NCI-H2029 treated with DMSO at 0.1 percent for 48 hours (cell line): Measurements from ENCODE around the gene DOP1B.
"Not testable (repeated sequence)": the region's sequence is repeated elsewhere in the genome, so short reads cannot be mapped to it uniquely, and the experiment has no call there.

Source experiments
- DNase-seq: peaks from one replicate; lab custom pipeline; 2025; lab: John Stamatoyannopoulos, UW

The DOP1B gene

GRCh38 chr21:36171336-36171735 is 14.7 kb downstream of the DOP1B start:
- no peak for DNase-seq

DNA sequence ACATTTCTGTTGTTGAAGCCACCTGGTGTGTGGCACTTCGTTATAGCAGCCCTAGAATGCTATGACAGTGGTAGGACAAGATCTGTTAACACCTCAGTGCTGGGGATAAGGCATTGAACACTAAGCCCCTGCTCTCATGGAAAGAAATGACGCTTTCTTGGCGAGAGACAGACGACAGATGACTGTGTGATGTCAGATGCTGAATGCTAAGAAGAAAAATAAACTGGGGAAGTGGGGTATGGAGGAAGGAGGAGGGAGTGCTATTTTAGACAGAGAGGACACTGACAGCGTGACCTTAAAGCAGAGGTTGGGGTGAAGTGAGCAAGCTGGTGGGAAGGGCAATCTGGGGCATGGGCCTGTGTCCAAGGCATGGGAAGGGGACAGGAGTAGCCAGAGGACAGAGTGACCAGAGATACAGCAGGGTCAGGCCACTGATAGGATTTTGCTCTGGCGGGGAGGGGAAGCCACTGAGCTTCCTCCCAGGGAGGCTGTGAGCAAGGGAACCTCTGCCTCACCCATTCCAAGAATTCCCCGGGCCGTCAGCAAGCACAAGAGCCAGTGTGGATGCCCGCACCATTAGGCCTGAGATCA is 15.2 kb downstream of the DOP1B start:
- DNase-seq, result no peak

DNA sequence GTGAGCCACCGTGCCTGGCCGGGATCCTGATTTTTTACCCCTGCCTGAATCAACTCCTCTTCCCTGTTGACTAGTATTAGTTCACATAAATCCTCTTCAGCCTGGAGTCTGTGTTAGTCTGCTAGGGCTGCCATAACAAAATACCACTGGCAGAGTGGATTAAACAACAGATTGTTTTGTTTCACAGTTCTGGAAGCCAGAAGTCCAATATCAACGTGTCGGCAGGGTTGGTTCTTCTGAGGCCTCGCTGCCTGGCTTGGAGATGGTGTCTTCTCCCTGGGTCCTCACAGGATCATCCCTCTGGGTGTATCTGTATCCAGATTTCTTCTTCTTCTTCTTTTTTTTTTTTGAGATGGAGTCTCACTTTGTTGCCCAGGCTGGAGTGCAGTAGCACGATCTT is 18.2 kb downstream of the DOP1B start:
- no peak for DNase-seq

GRCh38 chr21:36175771-36176565 is 19.3 kb downstream of the DOP1B start:
- no peak for DNase-seq

GRCh38 chr21:36178349-36178748 is 21.7 kb downstream of the DOP1B start:
- no peak for DNase-seq

- no peak for DNase-seq
Observed at GRCh38 chr21:36179145-36179544, 22.5 kb downstream of the DOP1B start.

DNA sequence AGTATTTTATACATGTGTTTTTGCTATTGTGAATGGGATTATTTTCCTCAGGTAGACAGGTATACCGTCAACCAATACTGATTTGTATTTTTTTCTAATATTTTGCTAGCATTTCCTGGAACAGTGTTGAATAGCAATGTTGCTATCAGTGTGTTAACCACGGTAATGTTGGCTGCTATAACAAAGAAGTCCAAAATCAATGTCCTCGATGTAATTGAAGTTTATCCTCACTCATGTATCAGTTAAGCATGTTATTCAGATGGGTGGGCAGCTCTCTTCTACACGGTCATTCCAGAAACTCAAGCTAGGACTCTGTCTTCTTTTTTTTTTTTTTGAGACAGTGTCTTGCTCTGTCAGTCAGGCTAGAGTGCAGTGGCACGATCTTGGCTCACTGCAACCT is 24.3 kb downstream of the DOP1B start:
- DNase-seq, result no peak

DNA sequence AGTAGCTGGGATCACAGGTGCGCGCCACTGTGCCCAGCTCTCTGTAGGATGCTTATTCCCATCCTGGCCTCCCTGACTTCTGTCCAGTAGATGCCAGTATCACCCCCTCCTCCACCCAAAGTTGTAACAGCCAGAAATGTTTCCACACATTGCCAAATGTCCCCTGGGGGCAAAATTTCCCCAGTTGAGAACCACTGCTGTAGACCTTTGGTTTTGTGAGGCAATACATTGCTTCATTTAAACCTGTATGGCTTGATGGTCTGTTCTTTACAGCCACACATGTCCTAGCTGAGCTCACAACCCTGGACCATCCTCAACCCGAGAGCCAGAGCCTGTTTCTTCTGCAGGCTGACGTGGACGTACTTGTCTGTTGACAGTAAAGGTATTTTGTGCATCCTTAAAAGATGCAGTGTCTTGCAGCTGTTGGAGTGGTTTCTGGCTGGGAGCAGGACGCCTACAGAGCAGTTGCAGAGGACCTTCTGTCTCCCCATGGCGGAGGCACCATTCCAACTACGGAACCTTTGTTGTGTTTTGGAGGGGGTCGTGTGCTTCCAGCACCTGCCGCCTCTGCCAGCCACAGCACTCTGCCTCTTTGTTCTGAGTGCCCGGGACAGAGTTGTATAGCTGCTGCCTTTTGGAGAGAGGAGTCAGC is 26.6 kb downstream of the DOP1B start:
- no peak for DNase-seq

GRCh38 chr21:36184545-36184944 is 27.9 kb downstream of the DOP1B start:
- DNase-seq, result no peak

GRCh38 chr21:36185523-36185922 is 28.9 kb downstream of the DOP1B start:
- DNase-seq, result no peak

DNA sequence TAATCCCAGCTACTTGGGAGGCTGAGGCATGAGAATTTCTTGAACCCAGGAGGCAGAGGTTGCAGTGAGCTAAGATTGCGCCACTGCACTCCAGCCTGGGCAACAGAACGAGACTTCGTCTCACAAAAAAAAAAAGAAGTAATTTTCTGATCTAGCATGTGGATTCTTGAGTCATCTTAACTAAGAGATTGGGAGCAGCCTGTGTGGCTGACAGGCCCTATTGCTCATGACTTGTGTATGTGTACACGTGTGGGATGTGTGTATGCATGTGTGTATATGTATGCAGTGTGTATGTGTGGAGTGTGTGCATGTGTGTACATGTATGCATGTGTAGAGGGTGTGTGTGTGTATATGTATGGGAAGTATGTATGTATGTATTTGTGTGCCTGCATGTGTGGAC is 29.5 kb downstream of the DOP1B start:
- no peak for DNase-seq

DNA sequence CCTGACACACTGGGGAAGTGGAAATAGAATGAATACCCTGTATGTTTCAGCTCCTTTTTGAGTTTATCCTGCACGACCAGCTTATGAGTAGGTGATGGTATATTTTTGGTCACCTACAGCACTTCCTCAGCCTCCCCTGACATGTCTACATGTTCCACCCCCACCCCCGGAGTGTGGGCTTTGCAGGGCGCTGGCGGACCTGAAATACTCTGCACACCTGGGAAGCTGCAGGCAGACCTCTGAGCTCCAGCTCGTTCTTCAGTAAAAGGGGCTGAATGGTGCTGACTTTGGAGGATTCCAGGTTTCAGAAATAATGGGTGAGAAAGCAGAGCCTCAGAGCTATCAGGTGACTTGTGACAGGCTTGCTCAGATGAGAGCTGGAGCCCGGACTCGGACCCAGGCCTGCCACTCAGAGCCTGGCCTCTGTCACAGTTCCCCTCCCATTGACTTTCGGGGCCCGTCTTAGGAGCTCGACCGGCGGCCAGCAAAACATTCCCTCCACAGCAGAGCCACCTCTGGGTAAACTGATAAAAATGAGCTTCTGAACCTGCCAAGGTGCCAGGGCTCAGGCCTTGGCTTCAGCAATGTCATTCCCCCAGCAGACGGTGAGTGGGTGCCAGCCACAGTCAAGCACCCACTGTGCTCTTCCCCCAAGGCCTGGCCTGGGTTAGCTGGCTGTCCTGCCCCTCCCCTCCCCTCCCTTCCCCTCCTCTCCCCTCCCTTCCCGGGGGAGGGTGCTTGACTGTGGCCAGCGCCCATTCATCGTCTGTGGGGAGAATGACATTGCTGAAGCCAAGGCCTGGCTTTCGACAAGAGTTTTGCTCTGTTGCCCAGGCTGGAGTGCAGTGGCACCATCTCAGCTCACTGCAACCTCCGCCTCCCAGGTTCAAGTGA is 30.1 kb downstream of the DOP1B start:
- DNase-seq, result peak; percentile 33

DNA sequence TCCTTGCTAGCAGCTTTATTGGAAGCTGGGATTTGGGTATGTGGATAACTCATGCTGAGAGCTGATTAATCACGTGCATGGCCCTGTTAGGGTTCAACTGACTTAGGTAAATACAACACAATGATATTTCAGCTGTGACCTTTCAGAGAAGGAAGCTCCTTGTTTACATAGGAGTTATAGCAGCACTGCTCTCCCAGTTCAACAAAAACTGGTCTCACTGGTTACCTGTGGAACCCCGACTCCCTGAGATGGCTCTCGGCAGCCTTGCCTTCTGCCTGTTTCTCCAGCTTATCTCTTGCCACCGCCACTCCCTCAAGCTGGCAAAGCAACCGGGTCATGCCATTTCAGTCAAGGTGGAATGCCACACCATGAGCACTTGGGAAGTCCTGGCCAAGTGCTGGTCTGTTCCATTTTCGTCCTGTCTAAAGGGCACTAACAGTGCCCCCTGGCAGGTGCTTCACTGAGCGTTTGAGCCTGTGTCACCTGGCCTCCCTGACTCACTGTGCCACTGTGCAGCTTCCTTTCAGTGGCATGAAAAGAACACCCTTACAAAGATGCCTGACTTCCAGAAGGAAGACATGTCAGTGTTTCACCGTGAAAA is 31.6 kb downstream of the DOP1B start:
- DNase-seq, result peak; percentile 97

DNA sequence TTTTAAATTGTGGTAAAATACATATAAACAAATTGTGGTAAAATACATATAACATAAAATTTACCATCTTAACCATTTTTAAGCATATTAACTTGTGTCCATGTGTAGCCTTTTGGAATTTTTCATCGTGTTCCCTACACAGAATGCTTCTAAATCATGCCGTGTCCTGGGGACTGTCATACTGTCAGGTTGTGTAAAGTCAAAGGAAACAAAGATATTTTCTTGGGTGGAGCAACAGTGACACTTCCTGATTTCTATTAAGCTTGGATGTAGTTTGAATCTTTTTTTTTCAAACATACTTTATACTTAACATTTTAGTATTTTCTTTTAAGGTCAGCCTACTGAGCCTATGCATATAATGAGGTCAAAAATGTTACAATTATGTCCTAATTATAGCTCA is 32.3 kb downstream of the DOP1B start:
- DNase-seq, result no peak

DNA sequence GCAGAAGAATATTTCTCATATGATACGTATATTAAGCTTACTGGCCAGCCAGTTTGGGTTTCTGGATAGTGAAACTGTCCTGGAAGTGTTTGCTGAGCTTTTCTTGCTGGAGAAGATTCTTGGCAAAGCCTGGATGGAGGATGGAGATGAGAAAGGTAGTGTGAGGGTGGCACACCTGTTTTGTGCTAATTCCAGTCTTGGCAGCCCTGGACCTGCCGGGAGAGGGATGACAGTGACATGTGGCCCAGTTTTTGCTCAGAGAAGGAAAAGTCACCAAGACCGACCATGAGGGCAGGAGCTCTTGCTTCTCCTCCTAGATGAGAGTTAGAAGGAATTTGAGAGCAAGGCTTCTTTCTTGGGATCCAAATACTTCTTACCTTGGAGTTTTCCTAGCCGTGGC is 34.1 kb downstream of the DOP1B start:
- no peak for DNase-seq

GRCh38 chr21:36193200-36193599 is 36.6 kb downstream of the DOP1B start:
- no peak for DNase-seq

DNA sequence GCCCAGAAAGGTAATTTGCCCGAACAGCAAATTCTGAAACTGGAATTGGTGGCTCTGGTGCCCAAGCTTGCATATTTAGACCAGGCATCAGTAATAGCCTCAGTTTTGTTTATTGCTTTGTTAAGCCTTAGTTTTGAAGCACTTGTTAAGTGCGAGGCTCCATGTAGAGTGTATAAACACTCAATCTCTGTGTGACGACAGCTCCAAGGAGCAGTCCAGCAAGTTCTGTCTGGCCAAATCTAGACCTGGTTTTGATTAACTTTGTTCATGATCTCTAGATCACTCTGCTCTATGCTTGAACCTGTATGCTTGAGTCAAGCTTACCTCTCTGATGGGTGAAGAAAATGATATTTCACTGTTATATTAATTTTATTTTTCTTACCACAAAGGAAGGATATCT is 37.4 kb downstream of the DOP1B start:
- DNase-seq, result peak; percentile 44

DNA sequence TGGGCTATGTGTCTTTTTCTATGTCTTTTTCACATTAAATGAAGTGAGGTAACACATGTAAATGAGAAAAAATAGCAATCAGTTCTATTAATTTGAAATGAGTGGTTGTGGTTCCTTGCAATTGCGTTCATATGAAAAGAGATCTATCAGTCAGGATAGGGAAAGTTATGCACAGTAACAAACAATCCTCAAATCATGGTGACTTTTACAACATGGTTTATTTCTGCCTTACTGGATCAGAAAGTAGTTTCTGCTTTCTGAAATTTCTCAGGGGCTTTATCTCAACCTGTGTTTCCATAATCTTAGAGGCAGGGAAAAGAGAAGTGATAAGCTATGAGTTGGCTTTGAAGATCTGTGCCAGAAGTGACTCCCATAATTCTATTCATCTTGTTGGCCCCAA is 39.0 kb downstream of the DOP1B start:
- DNase-seq, result no peak

GRCh38 chr21:36199021-36199420 is 42.4 kb downstream of the DOP1B start:
- DNase-seq, result peak; percentile 29

- not testable (repeated sequence) for DNase-seq
Observed at GRCh38 chr21:36199575-36199974, 43.0 kb downstream of the DOP1B start.

- DNase-seq, result no peak
Observed at GRCh38 chr21:36200081-36200561, 43.5 kb downstream of the DOP1B start.
